NOMO-1 treated with DMSO at 0.1 percent for 48 hours (cell line): ENCODE measurements around the gene FAM114A2.
A peak's percentile ranks its signal among the peaks of the same experiment; 100 is the strongest.
"Not testable (repeated sequence)": the region's sequence is repeated elsewhere in the genome, so short reads cannot be mapped to it uniquely, and the experiment has no call there.

ENCODE experiments used
- DNase-seq: peaks from one replicate; lab custom pipeline; 2025; ENCODE audit not compliant: unreplicated experiment; lab: John Stamatoyannopoulos, UW

The FAM114A2 gene

GRCh38 chr5:154038707-154039457 is at the start of gene FAM114A2, which contains the start of gene MFAP3:
TSS of gene FAM114A2 (minus strand) at chr5:154038910. CDS start at chr5:154034953, 3,957 bp downstream.
TSS of gene MFAP3 (plus strand) at chr5:154038967. CDS start at chr5:154049723, 10,756 bp downstream.
- peak; percentile 84 for DNase-seq

- DNase-seq: no peak
These were observed 48.5 kb upstream of the FAM114A2 start for GRCh38 chr5:154087260-154087659.

DNA sequence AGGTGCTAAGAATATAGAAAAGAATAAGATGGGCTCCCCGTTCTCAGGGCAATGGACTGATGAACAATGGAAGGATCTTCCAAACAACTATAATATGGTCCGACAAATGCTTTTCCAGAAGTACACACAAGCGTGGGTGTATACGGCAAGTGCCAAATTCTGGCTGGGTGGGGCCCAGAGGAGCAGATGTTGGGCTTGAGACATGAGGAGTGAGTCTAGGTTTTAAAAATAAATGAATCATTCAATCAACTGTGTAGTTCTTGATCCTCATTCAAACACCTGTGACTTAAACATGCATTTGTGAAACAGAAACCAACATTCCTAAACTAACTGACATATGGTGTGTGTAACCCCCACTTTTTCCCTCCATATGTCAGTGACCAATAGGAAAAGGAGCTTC is 47.9 kb upstream of the FAM114A2 start:
- DNase-seq: no peak

- no peak for DNase-seq
These were observed 47.4 kb upstream of the FAM114A2 start for GRCh38 chr5:154086146-154086545.

GRCh38 chr5:154084062-154084639 is 45.4 kb upstream of the FAM114A2 start:
- no peak for DNase-seq

DNA sequence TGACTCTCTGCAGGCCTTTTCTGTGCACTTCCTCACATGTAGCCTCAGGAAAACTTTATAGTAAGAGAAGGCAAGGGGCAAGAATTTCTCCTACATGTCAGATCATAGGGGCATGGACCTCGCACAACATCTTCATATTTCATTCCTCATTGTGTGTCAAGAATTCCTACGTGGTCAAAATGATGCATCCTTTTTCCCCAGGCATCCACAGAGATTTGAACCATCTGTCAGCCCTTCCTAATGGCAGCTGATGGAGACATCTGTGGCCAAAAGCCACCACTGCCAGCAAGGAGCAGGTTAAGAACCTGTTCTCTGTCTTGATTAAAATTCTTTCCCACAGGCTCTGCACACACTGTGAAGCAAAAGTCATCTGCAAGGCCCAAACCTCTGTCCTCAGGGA is 42.5 kb upstream of the FAM114A2 start:
- DNase-seq: no peak

DNA sequence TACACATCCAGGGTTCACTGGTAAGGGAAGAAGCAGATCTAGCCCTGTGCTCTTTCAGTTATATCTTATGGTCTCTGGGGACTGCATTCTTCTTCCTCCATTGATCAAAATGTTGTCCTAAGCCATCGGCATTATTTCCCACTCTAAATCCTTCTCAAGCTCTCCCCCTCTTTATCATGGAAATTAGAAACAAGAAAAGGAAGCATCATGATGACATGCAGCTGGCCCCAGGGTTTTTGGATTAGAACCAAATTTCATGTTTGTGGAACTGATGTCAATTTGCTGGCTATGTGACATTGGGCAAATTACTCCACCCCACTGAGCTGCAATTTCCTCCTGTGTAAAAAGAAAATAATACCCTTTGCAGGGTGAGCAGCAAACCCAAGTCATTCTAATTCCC is 39.6 kb upstream of the FAM114A2 start:
- no peak for DNase-seq

DNA sequence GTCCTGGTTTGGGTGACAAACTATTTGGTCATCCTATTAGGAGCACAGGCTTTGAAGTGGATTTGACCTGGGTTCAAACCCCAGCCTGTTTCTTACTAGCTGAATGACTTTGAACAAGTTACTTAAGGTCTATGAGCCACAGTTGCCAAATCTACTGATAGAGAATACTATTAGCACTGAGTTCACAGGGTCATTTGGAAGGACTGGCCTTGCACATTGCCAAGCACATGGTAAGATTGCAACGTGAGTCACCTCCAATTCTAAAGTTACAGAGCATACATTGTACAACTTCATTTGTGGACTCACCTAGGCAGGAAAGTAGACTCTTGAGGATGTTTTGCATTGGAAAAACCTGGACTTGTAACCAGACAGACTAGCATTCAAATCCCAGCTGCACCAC is 39.0 kb upstream of the FAM114A2 start:
- DNase-seq: no peak

- no peak for DNase-seq
These were observed 37.7 kb upstream of the FAM114A2 start for GRCh38 chr5:154076240-154076922.

GRCh38 chr5:154072414-154073171 is 33.9 kb upstream of the FAM114A2 start:
- peak; percentile 75 for DNase-seq

DNA sequence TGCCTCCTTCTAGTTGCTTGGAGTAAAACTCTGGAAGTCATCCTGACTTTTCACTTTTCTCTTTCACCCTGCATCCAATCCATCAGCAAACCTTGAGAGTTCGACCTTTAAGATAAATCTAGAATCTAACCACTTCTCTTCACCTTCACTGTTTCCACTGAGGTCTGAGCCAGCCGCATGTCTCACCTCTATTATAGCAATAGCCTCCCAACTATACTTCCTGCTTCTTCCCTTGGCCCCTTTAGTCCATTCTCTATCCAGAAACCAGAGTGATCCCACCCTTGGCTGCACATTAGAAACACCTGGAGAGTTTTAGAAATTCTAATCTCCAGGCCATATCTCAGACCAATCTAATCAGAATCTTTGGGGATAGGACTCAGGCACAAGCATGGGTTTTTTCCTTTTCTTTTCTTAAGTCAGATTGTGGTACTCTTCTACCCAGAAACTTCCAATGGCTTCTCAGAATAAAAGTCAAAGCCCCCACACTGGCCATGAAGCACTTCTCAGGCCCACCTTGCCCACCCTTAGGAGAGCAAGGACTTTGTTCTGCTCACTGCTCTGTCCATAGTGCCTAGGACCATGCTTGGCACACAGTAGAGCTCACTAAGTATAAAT is 33.2 kb upstream of the FAM114A2 start:
- no peak for DNase-seq

DNA sequence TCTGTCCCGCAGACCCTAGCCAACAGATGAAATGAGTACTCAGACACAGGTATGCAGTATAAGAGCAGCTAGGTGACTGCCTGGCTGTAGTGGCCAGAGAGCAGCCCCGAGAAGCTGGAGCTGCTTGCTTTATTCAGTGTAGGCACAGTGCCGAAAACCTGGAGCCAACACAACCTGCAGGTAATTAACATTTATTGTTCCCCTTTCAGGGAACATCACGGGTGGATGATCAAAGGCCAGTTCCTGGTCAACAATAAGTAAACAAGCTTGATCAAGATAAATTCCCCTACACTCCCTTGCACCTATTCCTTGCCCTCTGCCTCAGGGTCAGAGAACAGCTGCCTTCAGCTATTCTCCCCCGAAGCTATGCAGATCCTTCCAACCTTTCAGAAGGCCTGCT is 31.1 kb upstream of the FAM114A2 start:
- DNase-seq: not testable (repeated sequence)

GRCh38 chr5:154065971-154066370 is 27.3 kb upstream of the FAM114A2 start:
- no peak for DNase-seq

DNA sequence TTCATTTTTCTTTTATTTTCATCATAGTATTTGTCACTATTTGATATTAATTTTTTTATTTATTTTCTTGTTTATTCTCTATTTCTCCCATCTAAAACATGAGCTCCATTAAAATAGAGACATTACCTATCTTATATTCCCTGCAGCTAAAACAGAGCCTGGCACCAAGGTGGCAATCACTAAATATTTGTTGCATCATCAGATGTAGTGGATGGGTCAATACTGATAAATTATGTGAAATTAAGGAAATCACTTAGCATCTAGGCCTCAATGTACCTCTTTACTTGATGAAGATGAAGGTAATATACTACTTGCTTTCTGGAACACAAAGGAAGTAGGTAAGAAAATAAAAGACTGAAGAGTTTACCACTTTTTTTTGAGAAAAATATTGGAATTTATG is 24.7 kb upstream of the FAM114A2 start:
- DNase-seq: no peak

GRCh38 chr5:154060606-154061005 is 21.9 kb upstream of the FAM114A2 start:
- no peak for DNase-seq

DNA sequence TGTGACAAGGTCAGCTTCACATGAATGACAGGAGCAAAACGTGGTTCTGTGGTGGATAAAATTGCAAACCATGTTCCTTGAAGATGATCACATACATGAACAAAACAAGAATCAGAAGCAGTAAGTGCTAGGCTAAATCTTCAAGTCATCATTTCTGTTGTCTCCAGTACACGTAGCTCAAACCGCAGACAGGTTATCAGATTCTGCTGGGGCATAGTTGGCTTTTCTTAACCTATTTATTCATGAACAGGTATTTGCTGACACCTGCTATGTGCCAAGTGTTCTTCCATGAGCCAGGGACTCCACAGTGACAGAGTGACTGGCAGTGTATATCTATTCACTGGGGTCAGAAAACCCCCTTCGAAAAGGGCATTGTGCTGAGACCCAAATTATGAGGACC is 20.9 kb upstream of the FAM114A2 start:
- no peak for DNase-seq

- no peak for DNase-seq
These were observed 20.3 kb upstream of the FAM114A2 start for GRCh38 chr5:154059039-154059430.

DNA sequence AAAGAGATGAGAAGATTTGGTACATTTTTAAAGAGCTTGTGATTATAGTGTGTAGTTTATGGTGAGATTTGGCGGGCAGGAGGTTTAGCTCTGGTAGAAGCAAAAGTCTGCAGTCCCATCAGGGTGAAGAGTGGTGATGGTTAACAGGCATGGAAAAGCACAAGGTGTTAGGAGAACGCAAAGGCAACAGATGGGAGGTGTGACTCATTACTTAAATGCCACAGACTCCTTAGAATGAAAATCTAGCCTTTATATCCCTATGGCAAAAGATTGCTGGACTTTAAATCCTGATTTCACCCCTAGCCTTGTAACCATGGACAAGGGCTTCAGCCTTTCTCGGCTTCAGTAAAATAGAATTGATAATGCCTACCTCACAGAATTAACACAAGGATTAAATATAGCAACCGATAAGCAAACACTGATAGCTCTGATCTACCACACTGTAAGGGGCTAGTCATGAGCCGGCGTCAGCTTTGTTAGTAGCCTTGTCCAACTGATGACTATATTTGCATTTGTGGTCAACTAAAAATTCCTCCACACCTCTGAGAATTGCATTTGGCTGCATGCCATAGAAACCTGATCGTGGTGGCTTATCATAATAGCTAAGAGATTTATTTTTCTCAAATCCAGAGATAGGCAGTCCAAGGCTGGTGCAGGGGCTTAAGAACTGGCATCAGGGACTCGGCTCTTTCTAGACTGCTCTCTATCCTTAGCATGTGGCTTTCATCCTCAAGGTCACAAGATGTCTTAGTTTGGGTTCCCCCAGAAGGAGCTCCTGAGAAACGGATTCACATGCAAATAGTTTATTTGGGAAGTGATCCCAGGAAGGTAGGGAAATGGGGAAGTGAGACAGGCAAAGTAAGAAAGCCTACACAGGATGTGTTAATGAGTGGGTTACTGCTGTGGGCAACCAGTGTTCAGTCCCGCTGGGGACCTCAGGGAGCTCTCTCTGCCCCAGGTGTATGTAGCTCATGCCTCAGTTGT is 19.6 kb upstream of the FAM114A2 start:
- DNase-seq: no peak

DNA sequence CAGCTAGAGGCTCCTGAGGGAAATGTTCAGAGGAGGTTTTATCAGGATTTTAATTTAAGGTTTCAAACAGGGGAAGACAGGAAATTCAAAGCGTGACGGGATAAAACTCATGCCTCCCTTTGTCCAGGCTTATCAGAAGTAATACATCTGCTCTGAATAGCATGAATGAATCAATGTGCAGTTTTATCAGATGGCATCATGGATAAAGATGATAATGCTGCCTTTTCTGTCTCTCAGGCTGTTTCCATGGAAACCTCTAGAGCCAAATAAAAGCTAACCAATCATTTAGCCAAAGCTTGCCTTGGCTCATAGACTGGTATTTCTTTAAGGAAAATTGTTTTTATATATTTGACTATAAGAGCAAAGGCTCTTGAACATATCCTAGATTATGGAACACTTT is 16.5 kb upstream of the FAM114A2 start:
- no peak for DNase-seq

GRCh38 chr5:154053468-154053867 is 14.8 kb upstream of the FAM114A2 start:
- DNase-seq: no peak
